NCI-H128 (cell line): ENCODE data around the gene PRKG1.

Experiments
- DNase-seq: peaks from one replicate; lab custom pipeline; 2025; ENCODE audit not compliant: unreplicated experiment; lab: John Stamatoyannopoulos, UW

Gene PRKG1

GRCh38 chr10:51075873-51076229, 1.6 kb downstream of the PRKG1 start:
- no peak for DNase-seq

GRCh38 chr10:51076299-51076841, 2.1 kb downstream of the PRKG1 start:
- DNase-seq: no peak

GRCh38 chr10:51077074-51077473, 2.8 kb downstream of the PRKG1 start:
- DNase-seq: no peak

GRCh38 chr10:51077507-51077906, 3.2 kb downstream of the PRKG1 start:
- DNase-seq: no peak

GRCh38 chr10:51079331-51079730, 5.0 kb downstream of the PRKG1 start:
- no peak for DNase-seq

GRCh38 chr10:51079766-51080165, 5.5 kb downstream of the PRKG1 start:
- DNase-seq: no peak

GRCh38 chr10:51080311-51081006, 6.2 kb downstream of the PRKG1 start:
- no peak for DNase-seq

GRCh38 chr10:51082857-51083256, 8.6 kb downstream of the PRKG1 start:
- DNase-seq: no peak

DNA sequence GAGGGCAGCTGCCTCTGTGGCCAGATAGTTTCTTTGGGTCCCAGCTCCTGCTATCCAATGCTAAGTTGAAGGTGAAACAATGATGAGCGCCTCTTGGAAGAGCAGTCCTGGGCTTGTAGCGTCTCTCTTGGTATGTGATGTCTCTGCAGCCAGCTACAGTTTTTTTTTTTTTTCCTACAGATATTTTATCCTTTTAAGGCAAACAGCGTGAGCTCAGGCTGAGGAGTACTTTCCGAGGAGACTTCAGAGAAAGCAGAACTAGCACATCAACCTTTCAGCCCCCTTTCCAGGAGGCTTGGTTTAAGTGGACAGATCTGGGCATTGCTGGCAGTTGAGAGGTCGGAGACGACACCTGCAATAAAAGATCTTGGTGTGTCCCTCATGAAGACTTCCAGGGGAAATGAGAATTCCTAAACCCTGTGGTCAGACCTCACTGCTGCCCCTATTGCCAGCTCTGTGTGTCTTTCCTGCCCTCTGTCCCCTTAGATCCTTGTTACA, 9.1 kb downstream of the PRKG1 start:
- DNase-seq: no peak

GRCh38 chr10:51085204-51085603, 10.9 kb downstream of the PRKG1 start:
- DNase-seq: no peak

- no peak for DNase-seq
These were observed 12.4 kb downstream of the PRKG1 start for GRCh38 chr10:51086710-51087109.

- no peak for DNase-seq
These were observed 12.8 kb downstream of the PRKG1 start for GRCh38 chr10:51087114-51087513.

DNA sequence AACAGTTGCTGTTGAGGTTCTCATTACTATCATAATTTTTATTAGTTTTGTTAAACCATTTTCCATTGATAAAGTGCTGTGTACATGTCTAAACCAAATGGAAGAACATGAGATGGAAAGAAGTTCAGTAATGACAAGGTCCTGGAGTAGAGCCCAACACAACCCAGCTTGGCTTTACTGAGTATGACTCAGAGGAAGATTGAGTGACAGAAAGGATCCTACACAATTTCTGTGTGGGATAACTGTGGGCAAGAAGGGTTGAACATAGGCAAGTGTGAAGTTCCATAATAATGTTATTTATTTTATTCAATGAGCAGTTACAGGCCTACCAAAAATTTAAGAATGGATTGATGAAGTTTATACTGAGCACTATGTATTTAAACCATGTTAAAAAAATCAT, 15.9 kb downstream of the PRKG1 start:
- DNase-seq: no peak

DNA sequence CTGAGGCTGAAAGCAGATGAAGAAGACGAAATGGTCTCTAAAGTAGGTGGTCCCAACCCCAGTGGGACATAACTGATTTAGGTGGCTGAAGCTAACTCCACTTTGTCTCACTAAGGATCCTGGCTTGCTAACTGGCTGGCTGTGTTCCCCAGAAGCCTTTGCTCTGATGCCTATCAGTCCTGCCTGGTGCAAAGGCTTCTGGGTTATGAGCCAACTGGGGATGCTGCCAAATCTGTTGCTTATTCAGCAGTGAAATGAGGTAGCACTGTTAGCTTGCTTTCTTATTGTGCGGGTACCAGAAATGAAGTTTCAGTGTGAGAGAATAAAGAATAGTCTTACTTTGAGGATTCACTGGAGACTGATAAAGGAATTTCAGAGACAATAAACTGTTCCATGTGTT, 18.1 kb downstream of the PRKG1 start:
- DNase-seq: no peak

GRCh38 chr10:51095444-51095843, 21.2 kb downstream of the PRKG1 start:
- DNase-seq: no peak

DNA sequence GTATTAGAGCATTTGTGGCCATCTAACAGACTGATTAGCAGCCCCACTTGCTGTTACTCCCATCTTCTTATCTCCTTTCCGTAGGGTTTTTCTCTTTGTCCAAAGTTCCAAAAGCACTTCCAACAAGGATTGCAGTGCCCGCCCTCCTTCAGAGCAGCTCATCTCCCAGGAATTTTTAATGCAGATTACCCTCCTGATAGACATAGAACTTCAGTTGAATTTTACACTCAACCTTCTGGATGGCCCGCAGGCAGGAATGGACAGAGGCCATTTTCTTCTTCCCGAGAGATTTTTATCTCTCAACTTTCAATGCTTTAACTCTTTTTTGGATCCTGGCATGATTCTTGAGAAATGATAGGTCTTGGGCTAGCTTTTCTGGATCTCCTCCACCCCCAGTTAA, 23.3 kb downstream of the PRKG1 start:
- no peak for DNase-seq

GRCh38 chr10:51100221-51100620, 25.9 kb downstream of the PRKG1 start:
- no peak for DNase-seq

DNA sequence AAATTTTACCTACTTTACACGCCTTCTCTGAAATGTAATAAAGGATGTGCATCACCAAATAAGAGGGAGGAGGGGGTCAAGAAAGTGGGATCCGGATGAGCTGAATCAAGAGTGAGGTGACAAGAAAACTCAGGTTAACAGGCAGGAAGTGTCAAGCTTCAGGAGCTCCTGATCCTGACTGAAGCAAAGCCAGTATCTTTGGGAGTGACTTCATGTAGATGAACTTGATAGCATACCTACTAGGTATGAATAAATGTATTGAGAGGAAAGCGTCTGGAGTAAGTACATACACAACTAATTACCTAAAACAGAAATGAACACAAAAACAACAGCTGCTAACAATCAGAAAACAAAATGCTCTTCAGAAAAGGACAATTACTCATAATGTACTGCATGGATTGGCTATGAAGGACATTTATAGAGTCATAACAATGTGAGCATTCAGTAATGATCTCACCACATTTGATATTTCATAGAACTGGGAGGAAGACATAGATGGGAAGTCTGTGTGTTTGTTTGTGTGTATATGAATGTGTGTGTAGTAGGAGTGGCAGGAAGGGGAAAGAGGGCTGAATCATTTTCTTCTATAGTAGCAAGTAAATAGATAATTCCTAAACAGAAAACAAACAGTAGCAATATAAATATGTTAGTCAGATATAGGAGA, 29.4 kb downstream of the PRKG1 start:
- no peak for DNase-seq

- no peak for DNase-seq
These were observed 32.1 kb downstream of the PRKG1 start for GRCh38 chr10:51106311-51106945.

DNA sequence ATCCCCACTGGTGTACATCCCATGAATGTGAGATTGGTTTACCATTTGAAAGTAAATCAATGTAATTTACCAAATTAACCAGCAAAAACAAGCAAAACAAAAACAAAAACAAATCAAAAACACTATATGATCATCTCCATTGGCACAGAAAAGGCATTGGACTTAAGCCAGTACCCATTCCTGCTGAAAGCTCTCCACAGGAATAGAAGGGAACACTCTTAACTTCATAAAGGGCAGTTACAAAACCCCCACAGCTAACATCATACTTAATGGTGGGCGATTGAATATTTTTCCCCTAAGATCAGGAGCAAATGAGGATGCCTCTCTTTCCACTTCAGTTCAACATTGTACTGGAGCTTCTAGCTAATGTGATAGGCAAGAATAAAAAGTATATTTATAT, 34.1 kb downstream of the PRKG1 start:
- no peak for DNase-seq

GRCh38 chr10:51109801-51110533, 35.7 kb downstream of the PRKG1 start:
- DNase-seq: no peak
